ENCODE data around the gene LSM6. TPM values are rescaled to one million over a fixed set of nuclear protein-coding genes. Genes with fewer than 3 reads are reported as not detected.
A peak's percentile ranks its signal among the peaks of the same experiment; 100 is the strongest.

The LSM6 gene
- 10 to 100 TPM; 16.3 to 25.6 TPM for total RNA-seq
- long read RNA-seq, donor 1, partial matches to known transcripts, result 0 of 4 reads
- long read RNA-seq, donor 1, other reads (novel, unspliced or antisense), result 1 of 4 reads
- long read RNA-seq, donor 2, transcript LSM6-204 (5 exons, 549 nt), result major isoform, 6 of 11 reads
- long read RNA-seq, donor 2, partial matches to known transcripts, result 0 of 11 reads
- long read RNA-seq, donor 2, other reads (novel, unspliced or antisense), result 0 of 11 reads

- intact Hi-C loops (cut with DNase I), result no loop called here
Observed at GRCh38 chr4:146175541-146176453, at the start of gene LSM6. Gene LSM6, plus strand, starts transcription at chr4:146175718. Its CDS starts 7,204 bp downstream, at chr4:146182922.

GRCh38 chr4:146132445-146132844, 43.1 kb upstream of the LSM6 start:
- intact Hi-C loops (cut with DNase I), result no loop called here

More at GRCh38 chr4:146175541-146176453, at the start of gene LSM6:
- peak; percentile 96 for DNase-seq (ENCODE audit: low spot score)

GRCh38 chr4:146134761-146135445, 40.6 kb upstream of the LSM6 start:
- no peak for DNase-seq (ENCODE audit: low spot score)
- intact Hi-C loops (cut with DNase I), result no loop called here

More at GRCh38 chr4:146132445-146132844, 43.1 kb upstream of the LSM6 start:
- DNase-seq (ENCODE audit: low spot score), result no peak

GRCh38 chr4:146135941-146136340, 39.6 kb upstream of the LSM6 start:
- no peak for DNase-seq (ENCODE audit: low spot score)

GRCh38 chr4:146142768-146143167, 32.8 kb upstream of the LSM6 start:
- no peak for DNase-seq (ENCODE audit: low spot score)
- intact Hi-C loops (cut with DNase I), result no loop called here

More at GRCh38 chr4:146135941-146136340, 39.6 kb upstream of the LSM6 start:
- intact Hi-C loops (cut with DNase I), result no loop called here

GRCh38 chr4:146143888-146144287, 31.6 kb upstream of the LSM6 start:
- intact Hi-C loops (cut with DNase I), result no loop called here
- DNase-seq (ENCODE audit: low spot score), result no peak

- no peak for DNase-seq (ENCODE audit: low spot score)
- intact Hi-C loops (cut with DNase I), result no loop called here
Observed at GRCh38 chr4:146146918-146147317, 28.6 kb upstream of the LSM6 start.

- intact Hi-C loops (cut with DNase I), result no loop called here
- no peak for DNase-seq (ENCODE audit: low spot score)
Observed at GRCh38 chr4:146148021-146148420, 27.5 kb upstream of the LSM6 start.

- intact Hi-C loops (cut with DNase I), result no loop called here
- DNase-seq (ENCODE audit: low spot score), result no peak
Observed at GRCh38 chr4:146154057-146154456, 21.5 kb upstream of the LSM6 start.

- intact Hi-C loops (cut with DNase I), result no loop called here
- DNase-seq (ENCODE audit: low spot score), result no peak
Observed at GRCh38 chr4:146155152-146155724, 20.3 kb upstream of the LSM6 start.

GRCh38 chr4:146158036-146158745, 17.3 kb upstream of the LSM6 start:
- intact Hi-C loops (cut with DNase I), result no loop called here
- DNase-seq (ENCODE audit: low spot score), result no peak

GRCh38 chr4:146159384-146160058, 16.0 kb upstream of the LSM6 start:
- intact Hi-C loops (cut with DNase I), result loop anchor here in 1 of 2 donors (5.0 kb wide), 1 partner anchor 1342 kb away; no protein-coding TSS in a partner anchor
- DNase-seq (ENCODE audit: low spot score), result no peak

- intact Hi-C loops (cut with DNase I), result loop anchor here in 1 of 2 donors (5.0 kb wide), 1 partner anchor 1344 kb away; no protein-coding TSS in a partner anchor
Observed at GRCh38 chr4:146161243-146161642, 14.3 kb upstream of the LSM6 start.

GRCh38 chr4:146165221-146165620, 10.3 kb upstream of the LSM6 start:
- intact Hi-C loops (cut with DNase I), result no loop called here
- no peak for DNase-seq (ENCODE audit: low spot score)

More at GRCh38 chr4:146161243-146161642, 14.3 kb upstream of the LSM6 start:
- no peak for DNase-seq (ENCODE audit: low spot score)

- intact Hi-C loops (cut with DNase I), result no loop called here
- DNase-seq (ENCODE audit: low spot score), result no peak
Observed at GRCh38 chr4:146165840-146166239, 9.7 kb upstream of the LSM6 start.

GRCh38 chr4:146170149-146170548, 5.4 kb upstream of the LSM6 start:
- intact Hi-C loops (cut with DNase I), result no loop called here
- DNase-seq (ENCODE audit: low spot score), result no peak

GRCh38 chr4:146176891-146177290, 1.4 kb downstream of the LSM6 start:
- intact Hi-C loops (cut with DNase I), result no loop called here
- DNase-seq (ENCODE audit: low spot score), result no peak

GRCh38 chr4:146178126-146178525, 2.6 kb downstream of the LSM6 start:
- no peak for DNase-seq (ENCODE audit: low spot score)
- intact Hi-C loops (cut with DNase I), result no loop called here
